Vagina (tissue), 2 donors: ENCODE measurements around the gene RYR2.

Experiments used
- POLR2A ChIP-seq, 2 donors: fragments of 450-650 bp; IDR thresholded peaks; one replicate each; pipeline ENCODE4 v1.6.1; 2017; ENCODE audit warnings: antibody characterized with exemption in 2 of 2, mild to moderate bottlenecking in 2 of 2, moderate library complexity in 2 of 2
- POLR2AphosphoS5 ChIP-seq, 2 donors: sonication (generic); formaldehyde crosslinking; IDR thresholded peaks; one replicate each; pipeline ENCODE4 v1.9.0; 2017; ENCODE audit warnings: antibody characterized with exemption in 2 of 2, mild to moderate bottlenecking in 2 of 2, low read depth in 1 of 2; ENCODE audit not compliant: insufficient read depth in 1 of 2
- TF ChIP-seq, protein P1 (sequence below), 3 experiments: fragments of 450-650 bp in 2 of 3; fragments of 200-600 bp in 1 of 3; sonication (generic) in 1 of 3; IDR thresholded peaks; one replicate each; pipeline ENCODE4 v1.5.1; 2017 to 2019; ENCODE audit warnings: antibody characterized with exemption in 3 of 3, mild to moderate bottlenecking in 2 of 3, moderate library complexity in 2 of 3

DNA sequence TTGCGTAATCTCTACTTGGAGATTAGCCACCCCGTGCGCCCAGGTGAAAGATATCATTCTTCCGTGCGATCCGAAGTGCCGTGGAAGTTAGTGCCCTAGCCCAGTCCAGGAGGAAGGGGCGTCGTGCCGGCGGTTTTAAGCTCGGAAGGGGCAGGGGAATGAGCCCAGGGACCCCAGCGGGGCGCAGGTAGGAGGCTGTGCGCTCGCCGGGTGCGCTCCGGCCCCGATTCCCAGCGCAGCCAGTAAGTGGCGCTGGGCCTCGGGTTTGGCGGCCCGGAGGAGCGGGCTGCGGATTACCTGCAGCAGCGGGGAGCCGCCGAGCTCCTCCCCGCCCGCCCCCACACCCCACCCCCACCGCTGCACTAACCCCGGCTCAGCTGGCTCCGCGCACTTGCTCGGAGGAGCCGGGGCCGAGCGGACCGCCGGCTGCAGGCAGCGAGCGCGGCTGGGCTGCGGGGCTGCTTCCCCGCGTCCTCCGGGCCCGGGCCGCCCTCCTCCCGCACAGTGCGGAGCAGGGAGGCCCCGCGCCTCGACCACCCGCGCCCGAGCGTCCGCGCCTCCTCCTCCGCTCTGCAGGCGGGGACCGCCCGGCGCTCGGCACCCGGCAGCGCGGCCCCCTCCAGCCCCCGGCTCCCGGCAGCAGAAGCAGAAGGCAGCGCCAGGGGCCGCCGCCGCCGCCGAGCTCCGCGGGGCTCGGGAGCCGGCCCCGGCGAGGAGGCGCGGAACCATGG is at the start of gene RYR2:
- TF ChIP-seq, protein P1, sequence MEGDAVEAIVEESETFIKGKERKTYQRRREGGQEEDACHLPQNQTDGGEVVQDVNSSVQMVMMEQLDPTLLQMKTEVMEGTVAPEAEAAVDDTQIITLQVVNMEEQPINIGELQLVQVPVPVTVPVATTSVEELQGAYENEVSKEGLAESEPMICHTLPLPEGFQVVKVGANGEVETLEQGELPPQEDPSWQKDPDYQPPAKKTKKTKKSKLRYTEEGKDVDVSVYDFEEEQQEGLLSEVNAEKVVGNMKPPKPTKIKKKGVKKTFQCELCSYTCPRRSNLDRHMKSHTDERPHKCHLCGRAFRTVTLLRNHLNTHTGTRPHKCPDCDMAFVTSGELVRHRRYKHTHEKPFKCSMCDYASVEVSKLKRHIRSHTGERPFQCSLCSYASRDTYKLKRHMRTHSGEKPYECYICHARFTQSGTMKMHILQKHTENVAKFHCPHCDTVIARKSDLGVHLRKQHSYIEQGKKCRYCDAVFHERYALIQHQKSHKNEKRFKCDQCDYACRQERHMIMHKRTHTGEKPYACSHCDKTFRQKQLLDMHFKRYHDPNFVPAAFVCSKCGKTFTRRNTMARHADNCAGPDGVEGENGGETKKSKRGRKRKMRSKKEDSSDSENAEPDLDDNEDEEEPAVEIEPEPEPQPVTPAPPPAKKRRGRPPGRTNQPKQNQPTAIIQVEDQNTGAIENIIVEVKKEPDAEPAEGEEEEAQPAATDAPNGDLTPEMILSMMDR (IDR thresholded peaks at IDR 0.05) = peak in 1 of 3 experiments; percentile 12
- TF ChIP-seq POLR2A (IDR thresholded peaks at IDR 0.05) = no peak
- TF ChIP-seq POLR2AphosphoS5 (IDR thresholded peaks at IDR 0.05; ENCODE audit: insufficient read depth in 1 of 2, low read depth in 1 of 2) = no peak
